Activated T-helper 9 cell treated with anti-CD3 and anti-CD28 coated beads, Interleukin-2, amount 50 U/mL, for 16 hours (primary cell): ENCODE results near the gene CLSTN2.

Experiments used
- DNase-seq: peaks from one replicate; pipeline ENCODE4 v3.0.0-alpha.2; 2020; ENCODE audit warnings: low read depth

The CLSTN2 gene

GRCh38 chr3:140285380-140285779, 350.4 kb downstream of the CLSTN2 start:
- DNase-seq, result no peak

- DNase-seq, result no peak
Measured at GRCh38 chr3:140288595-140288994, 353.6 kb downstream of the CLSTN2 start.

- DNase-seq, result no peak
Measured at GRCh38 chr3:140290105-140290504, 355.1 kb downstream of the CLSTN2 start.

GRCh38 chr3:140292170-140292569, 357.2 kb downstream of the CLSTN2 start:
- DNase-seq, result no peak

- DNase-seq, result no peak
Measured at GRCh38 chr3:140292684-140293083, 357.7 kb downstream of the CLSTN2 start.

GRCh38 chr3:140294058-140294457, 359.1 kb downstream of the CLSTN2 start:
- DNase-seq, result no peak

- DNase-seq, result no peak
Measured at GRCh38 chr3:140296796-140297352, 361.9 kb downstream of the CLSTN2 start.

GRCh38 chr3:140298043-140298442, 363.1 kb downstream of the CLSTN2 start:
- no peak for DNase-seq

- DNase-seq, result no peak
Measured at GRCh38 chr3:140298569-140299070, 363.6 kb downstream of the CLSTN2 start.

GRCh38 chr3:140303875-140304274, 368.9 kb downstream of the CLSTN2 start:
- no peak for DNase-seq

GRCh38 chr3:140308535-140308934, 373.6 kb downstream of the CLSTN2 start:
- DNase-seq, result no peak

GRCh38 chr3:140311428-140311827, 376.4 kb downstream of the CLSTN2 start:
- no peak for DNase-seq

GRCh38 chr3:140315955-140316354, 381.0 kb downstream of the CLSTN2 start:
- DNase-seq, result no peak

GRCh38 chr3:140316466-140316865, 381.5 kb downstream of the CLSTN2 start:
- DNase-seq, result no peak

- DNase-seq, result no peak
Measured at GRCh38 chr3:140316868-140317400, 381.9 kb downstream of the CLSTN2 start.

GRCh38 chr3:140319739-140320138, 384.8 kb downstream of the CLSTN2 start:
- DNase-seq, result no peak

GRCh38 chr3:140323561-140323960, 388.6 kb downstream of the CLSTN2 start:
- DNase-seq, result no peak

- no peak for DNase-seq
Measured at GRCh38 chr3:140332131-140332530, 397.1 kb downstream of the CLSTN2 start.

GRCh38 chr3:140334132-140334929, 399.3 kb downstream of the CLSTN2 start:
- DNase-seq, result no peak

GRCh38 chr3:140336465-140336864, 401.5 kb downstream of the CLSTN2 start:
- no peak for DNase-seq

GRCh38 chr3:140338916-140339315, 403.9 kb downstream of the CLSTN2 start:
- no peak for DNase-seq

- DNase-seq, result no peak
Measured at GRCh38 chr3:140341203-140341602, 406.2 kb downstream of the CLSTN2 start.

GRCh38 chr3:140341817-140342403, 406.9 kb downstream of the CLSTN2 start:
- DNase-seq, result no peak
